AG09309 (cell line): Measurements from ENCODE around the gene MED26.

Source experiments
- DNase-seq: peaks from one replicate; pipeline ENCODE4 v3.0.0-alpha.2; 2010; ENCODE audit warnings: low read depth
- H3K4me3 ChIP-seq: 2 replicates; pipeline ENCODE4 v1.5.1; 2011; ENCODE audit warnings: mild to moderate bottlenecking, low read depth, low read length, moderate library complexity; ENCODE audit not compliant: control insufficient read depth
- TF ChIP-seq, protein P1 (sequence below): IDR thresholded peaks from 2 replicates; pipeline ENCODE4 v1.5.1; 2011; ENCODE audit warnings: mild to moderate bottlenecking, low read depth, low read length, inconsistent platforms; ENCODE audit not compliant: insufficient read depth, control insufficient read depth; ENCODE audit errors: missing control alignments

The MED26 gene

DNA sequence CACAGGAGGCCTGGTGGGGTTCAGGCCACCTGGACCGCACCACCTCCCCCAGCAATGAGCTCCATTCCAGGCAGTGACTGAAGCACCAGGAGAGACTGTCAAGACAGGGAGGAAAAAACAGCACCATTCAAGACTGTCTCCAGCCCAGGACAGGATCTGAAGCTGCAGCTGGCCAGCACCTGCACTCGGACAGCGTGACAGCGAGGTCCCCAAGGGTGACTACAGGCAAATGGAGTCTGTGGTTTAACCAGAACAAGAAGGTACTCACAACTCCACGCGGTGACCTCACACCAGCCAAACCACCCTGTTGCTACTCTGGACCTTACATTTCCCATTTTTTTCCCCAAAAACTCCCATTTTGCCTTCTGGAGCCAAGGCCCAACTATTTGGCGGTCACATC, 9.8 kb downstream of the MED26 start:
- H3K4me3 ChIP-seq, result no peak overlapping the region
- DNase-seq, result no peak
- TF ChIP-seq, protein P1, sequence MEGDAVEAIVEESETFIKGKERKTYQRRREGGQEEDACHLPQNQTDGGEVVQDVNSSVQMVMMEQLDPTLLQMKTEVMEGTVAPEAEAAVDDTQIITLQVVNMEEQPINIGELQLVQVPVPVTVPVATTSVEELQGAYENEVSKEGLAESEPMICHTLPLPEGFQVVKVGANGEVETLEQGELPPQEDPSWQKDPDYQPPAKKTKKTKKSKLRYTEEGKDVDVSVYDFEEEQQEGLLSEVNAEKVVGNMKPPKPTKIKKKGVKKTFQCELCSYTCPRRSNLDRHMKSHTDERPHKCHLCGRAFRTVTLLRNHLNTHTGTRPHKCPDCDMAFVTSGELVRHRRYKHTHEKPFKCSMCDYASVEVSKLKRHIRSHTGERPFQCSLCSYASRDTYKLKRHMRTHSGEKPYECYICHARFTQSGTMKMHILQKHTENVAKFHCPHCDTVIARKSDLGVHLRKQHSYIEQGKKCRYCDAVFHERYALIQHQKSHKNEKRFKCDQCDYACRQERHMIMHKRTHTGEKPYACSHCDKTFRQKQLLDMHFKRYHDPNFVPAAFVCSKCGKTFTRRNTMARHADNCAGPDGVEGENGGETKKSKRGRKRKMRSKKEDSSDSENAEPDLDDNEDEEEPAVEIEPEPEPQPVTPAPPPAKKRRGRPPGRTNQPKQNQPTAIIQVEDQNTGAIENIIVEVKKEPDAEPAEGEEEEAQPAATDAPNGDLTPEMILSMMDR, result no peak

DNA sequence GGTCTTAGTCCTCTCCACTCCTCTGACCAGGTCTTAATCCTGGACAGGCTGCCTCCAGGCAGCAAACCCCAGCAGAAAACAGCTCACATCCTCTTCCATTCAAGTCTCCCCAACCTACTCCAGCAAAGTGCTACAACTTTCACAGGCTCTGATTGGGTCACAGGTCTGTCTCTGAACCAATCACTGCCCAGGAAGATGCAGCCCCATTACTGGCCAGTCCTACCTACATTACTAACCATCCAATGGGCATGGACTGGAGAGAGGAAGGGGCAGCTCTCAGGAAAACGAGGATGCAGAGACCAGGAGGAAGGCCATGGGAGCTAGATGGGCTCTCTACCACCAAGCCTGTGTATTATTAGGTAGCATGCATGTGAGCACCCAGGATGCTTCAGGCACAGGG, 12.2 kb downstream of the MED26 start:
- TF ChIP-seq, protein P1, result no peak
- H3K4me3 ChIP-seq, result no peak overlapping the region
- DNase-seq, result no peak

DNA sequence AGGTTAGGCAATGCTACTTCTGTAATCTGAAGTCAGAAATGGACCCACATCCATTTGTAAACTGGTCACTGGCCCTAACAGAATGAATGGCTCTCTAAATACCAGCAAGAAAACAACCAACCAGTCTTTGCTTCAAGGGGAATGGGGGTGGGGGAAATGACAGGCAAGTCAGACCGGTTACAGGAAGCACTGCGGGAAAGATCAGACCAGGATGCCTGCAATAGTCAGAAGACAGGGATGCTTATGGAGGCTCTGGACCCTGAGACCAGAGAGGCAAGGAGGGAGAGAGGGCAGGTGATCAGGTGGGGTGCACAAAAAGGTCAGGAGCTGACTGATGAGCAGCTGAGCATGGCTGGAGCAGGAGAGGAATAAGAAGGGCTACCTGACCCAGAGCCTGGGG, 13.1 kb downstream of the MED26 start:
- no peak for DNase-seq
- TF ChIP-seq, protein P1, result no peak
- H3K4me3 ChIP-seq, result no peak overlapping the region

DNA sequence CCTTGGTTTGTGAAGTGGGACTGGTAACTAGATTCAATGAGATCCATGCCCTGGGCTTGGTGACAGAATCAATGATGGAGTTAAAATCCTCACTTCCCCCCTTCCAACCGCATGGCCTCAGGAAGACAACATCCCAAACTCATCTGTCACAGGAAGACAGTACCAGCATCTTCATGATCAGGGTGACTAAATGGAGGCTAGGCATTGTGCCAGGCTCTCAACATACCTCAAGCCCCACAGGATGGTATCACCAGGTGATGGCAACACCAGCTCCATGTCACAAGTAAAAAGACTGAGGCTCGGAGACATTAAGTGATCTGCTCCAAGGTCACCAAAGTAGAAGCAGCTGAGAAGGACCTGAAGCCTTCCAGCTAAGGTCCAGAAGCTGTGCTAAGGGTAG, 14.2 kb downstream of the MED26 start:
- TF ChIP-seq, protein P1, result no peak
- no peak overlapping the region for H3K4me3 ChIP-seq
- DNase-seq, result no peak

DNA sequence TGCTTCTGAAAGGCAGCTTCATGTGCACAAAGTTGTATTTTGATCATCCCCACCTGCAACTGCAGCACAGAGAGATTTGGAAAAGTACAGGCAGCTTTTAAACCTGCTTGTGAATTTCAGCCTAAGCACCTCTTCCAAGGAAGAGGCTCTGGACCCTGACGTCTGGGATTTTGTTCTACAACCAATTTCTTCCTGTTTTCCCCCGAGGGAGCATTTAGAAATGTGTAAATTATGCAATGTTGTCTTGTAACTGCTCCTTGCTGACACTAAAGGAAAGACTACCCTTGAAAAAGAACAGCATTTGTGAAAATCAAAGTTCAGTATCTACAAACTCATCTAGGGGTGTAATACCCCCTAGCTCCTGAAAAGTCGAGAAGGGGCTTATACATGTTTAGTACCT, 15.4 kb downstream of the MED26 start:
- no peak for DNase-seq
- TF ChIP-seq, protein P1, result no peak

DNA sequence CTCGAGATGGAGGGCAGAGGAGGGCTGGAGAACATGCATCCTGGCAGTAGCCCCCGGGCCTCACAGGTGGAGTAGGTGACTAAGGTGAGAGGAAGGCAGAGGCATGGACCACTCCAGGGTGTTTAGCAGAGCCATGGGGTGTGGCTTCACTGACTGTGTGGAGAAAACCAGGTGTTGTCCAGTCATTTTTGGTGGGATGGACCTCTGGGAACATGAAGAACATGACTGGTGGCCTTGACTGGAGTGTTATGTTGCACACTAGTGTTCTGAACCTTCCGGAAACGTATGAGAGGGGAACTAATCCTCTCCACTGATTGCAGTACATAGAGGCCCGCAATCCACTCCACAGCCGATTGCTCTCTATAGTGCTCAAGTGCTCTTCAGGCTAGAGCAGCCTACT, 16.9 kb downstream of the MED26 start:
- TF ChIP-seq, protein P1, result no peak
- no peak overlapping the region for H3K4me3 ChIP-seq
- DNase-seq, result no peak

More for the DNA sequence above, 15.4 kb downstream of the MED26 start:
- no peak overlapping the region for H3K4me3 ChIP-seq
